Measurements from ENCODE around the gene RAP1A. TPM values are rescaled to one million over a fixed set of nuclear protein-coding genes. Genes with fewer than 3 reads are reported as not detected.

Gene RAP1A
- total and polyA plus RNA-seq, 11 donors, result 52.6 to 134 (median 99.1) TPM

DNA sequence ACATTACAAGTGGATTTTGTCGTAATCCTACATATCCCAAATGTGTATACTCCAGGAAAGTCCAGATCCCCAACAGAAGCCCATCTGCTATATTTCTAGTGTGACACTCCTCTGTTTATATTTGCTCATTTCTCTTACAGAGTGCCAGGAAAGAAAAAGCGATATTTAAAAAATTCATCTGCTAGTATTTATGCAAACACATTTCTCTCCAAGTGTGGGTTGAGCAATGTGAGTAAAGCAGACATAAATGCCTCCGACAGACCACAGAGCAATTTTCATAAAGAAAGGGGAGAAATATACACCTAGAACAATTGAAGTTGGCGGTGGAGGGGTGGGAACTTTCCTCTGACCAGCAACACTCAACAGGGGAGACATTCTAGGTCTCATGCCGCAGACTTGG, 22.2 kb upstream of the RAP1A start:
- H3K4me1 ChIP-seq, result peaks cover 7 to 64% (median 20%) of the 10 kb centered on the region in 12 donors
- H3K27ac ChIP-seq, result peak overlapping the region in 2 of 12 donors; percentile 38 to 67
- H3K4me3 ChIP-seq, result no peak overlapping the region
- H3K27me3 ChIP-seq, result no peaks in the 10 kb centered on the region
- no peaks in the 10 kb centered on the region for H3K36me3 ChIP-seq
- DNase-seq (no peak), ATAC-seq (no peak)
- WGBS, 4 donors, result 82 to 84% (median 83%) methylated on average over 5 of the region's 5 CpGs
- no peak for TF ChIP-seq POLR2A (IDR thresholded peaks at IDR 0.05)
- TF ChIP-seq, protein P1, sequence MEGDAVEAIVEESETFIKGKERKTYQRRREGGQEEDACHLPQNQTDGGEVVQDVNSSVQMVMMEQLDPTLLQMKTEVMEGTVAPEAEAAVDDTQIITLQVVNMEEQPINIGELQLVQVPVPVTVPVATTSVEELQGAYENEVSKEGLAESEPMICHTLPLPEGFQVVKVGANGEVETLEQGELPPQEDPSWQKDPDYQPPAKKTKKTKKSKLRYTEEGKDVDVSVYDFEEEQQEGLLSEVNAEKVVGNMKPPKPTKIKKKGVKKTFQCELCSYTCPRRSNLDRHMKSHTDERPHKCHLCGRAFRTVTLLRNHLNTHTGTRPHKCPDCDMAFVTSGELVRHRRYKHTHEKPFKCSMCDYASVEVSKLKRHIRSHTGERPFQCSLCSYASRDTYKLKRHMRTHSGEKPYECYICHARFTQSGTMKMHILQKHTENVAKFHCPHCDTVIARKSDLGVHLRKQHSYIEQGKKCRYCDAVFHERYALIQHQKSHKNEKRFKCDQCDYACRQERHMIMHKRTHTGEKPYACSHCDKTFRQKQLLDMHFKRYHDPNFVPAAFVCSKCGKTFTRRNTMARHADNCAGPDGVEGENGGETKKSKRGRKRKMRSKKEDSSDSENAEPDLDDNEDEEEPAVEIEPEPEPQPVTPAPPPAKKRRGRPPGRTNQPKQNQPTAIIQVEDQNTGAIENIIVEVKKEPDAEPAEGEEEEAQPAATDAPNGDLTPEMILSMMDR (IDR thresholded peaks at IDR 0.05), result no peak
- H3K9me3 ChIP-seq, result no peaks in the 10 kb centered on the region
- intact Hi-C loops (cut with DNase I), result loop anchor here in 2 of 10 donors (10.0 kb wide), 1 partner anchor 83 kb away; no protein-coding TSS in a partner anchor

- 95 to 98% (median 96%) methylated on average over 6 of the region's 6 CpGs for WGBS, 4 donors
Observed at GRCh38 chr1:111598544-111598943, 21.0 kb upstream of the RAP1A start.

GRCh38 chr1:111599781-111600693, 19.6 kb upstream of the RAP1A start:
- no peak for TF ChIP-seq POLR2A (IDR thresholded peaks at IDR 0.05)
- TF ChIP-seq, protein P1 (IDR thresholded peaks at IDR 0.05), result no peak
- Histone ChIP-seq H3K36me3 (no peaks in the 10 kb centered on the region), H3K9me3 (no peaks in the 10 kb centered on the region), H3K27ac (peak overlapping the region in 1 of 12 donors; percentile 67), H3K4me1 (peaks cover 0 to 60% (median 2%) of the 10 kb centered on the region in 12 donors), H3K4me3 (no peak overlapping the region), H3K27me3 (no peaks in the 10 kb centered on the region)
- intact Hi-C loops (cut with DNase I), result loop anchor here in 2 of 10 donors (10.0 kb wide), 1 partner anchor 85 kb away; no protein-coding TSS in a partner anchor
- ATAC-seq, result no peak
- DNase-seq, result no peak
- WGBS, 4 donors, result 81 to 91% (median 85%) methylated on average over 10 of the region's 10 CpGs

More at GRCh38 chr1:111598544-111598943, 21.0 kb upstream of the RAP1A start:
- intact Hi-C loops (cut with DNase I), result loop anchor here in 2 of 10 donors (10.0 kb wide), 1 partner anchor 84 kb away; no protein-coding TSS in a partner anchor
- Histone ChIP-seq H3K36me3 (no peaks in the 10 kb centered on the region), H3K27me3 (no peaks in the 10 kb centered on the region), H3K27ac (peak overlapping the region in 2 of 12 donors; percentile 38 to 67), H3K9me3 (no peaks in the 10 kb centered on the region), H3K4me1 (peaks cover 0 to 62% (median 9%) of the 10 kb centered on the region in 12 donors), H3K4me3 (no peak overlapping the region)
- no peak for DNase-seq
- TF ChIP-seq, protein P1 (IDR thresholded peaks at IDR 0.05), result no peak
- no peak for TF ChIP-seq POLR2A (IDR thresholded peaks at IDR 0.05)
- ATAC-seq, result no peak

DNA sequence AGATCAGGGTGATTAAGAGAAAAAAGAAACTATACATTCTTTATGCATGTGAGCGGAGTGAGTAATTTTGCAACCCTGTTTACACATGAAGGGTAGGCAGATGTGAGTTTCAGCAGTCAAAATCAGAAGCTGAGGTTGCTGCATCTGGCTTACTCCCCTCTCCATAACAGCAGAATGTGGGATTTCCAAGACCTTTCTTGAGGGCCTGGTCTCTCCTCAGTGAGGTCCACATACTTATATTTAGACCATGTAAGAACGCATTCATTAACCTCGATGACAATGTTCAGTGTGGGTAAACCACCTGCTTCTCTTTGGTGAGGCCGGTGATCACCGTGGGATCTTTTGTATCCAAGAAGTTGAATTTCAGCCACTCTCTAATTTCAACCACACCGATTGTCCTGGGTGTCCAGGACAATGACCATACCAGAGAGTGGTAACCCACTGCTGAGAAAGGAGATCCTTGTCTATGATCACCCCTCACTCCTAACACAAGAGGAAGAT, 18.7 kb upstream of the RAP1A start:
- H3K36me3 ChIP-seq, result no peaks in the 10 kb centered on the region
- TF ChIP-seq POLR2A (IDR thresholded peaks at IDR 0.05), result no peak
- TF ChIP-seq, protein P1 (IDR thresholded peaks at IDR 0.05), result no peak
- 81 to 93% (median 88%) methylated on average over 6 of the region's 6 CpGs for WGBS, 4 donors
- H3K27ac ChIP-seq, result peak overlapping the region in 1 of 12 donors; percentile 55
- intact Hi-C loops (cut with DNase I), result no loop called here
- H3K9me3 ChIP-seq, result no peaks in the 10 kb centered on the region
- H3K4me3 ChIP-seq, result no peak overlapping the region
- no peak for ATAC-seq
- no peak for DNase-seq
- H3K27me3 ChIP-seq, result no peaks in the 10 kb centered on the region
- H3K4me1 ChIP-seq, result peaks cover 0 to 60% (median 1%) of the 10 kb centered on the region in 12 donors
